GM18867 (cell line): ENCODE data around the gene PDSS2.
"Not testable (repeated sequence)": the region's sequence is repeated elsewhere in the genome, so short reads cannot be mapped to it uniquely, and the experiment has no call there.

Source experiments
- ATAC-seq: cut with Tn5 transposase; IDR thresholded peaks from one replicate; pipeline ENCODE4 v1.9.1; 2021; ENCODE audit warnings: mild to moderate bottlenecking, moderate library complexity; ENCODE audit not compliant: unreplicated experiment

Gene PDSS2

DNA sequence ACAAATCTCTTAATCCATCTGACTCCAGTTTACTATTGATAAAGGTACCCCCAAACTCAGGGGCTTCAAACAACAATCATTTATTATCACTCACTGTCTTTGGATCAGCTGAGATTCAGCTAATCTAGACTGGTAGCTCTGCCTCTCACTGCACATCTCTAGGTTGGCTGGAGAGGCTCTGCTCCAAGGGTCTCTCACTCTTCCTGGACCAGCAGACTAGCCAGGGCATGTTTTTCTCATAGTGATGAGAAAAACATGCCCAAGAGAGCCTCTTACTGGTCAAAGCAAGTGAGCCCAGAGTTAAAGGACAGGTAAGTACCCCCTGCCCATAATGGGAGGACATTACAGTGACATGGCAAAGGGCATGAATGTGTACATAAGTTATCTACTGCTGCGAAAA is 228.9 kb downstream of the PDSS2 start:
- ATAC-seq: no peak

DNA sequence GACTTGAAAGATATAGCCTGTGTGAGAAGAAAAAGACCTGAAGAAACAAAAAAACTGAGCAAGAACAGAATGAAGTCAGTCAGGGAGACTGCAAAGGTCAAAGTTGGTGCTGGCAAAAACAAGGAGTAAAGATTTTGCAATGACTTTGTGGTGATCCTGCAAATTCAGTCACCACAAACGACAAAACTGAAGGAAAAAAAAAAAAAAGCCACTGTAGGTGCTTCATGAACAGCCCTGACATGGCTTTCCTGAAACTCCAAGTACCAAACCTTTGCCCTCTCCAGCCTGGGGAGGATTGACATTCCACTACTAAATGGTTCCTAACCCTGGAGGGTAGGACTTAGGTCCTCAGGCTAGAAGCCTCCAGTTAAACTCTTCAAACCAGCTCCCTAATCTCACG is 229.3 kb downstream of the PDSS2 start:
- no peak for ATAC-seq

DNA sequence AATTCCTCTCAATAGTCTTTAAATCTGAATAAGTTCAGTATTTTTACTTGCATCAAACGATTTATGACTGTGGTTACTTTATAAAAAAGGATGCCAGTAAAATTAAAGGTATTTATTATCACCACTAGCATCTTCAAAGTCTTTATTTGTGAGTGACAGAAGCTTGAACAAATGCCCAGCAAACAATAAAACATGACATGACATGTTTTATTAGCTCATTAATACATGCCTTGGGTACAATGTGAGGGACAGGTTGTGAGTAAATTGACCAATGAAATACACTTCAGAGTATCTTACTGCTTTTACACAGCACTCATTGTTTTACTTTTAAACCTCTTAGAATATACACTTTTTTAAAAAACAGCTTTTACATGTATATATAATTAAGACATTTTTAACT is 230.6 kb downstream of the PDSS2 start:
- no peak for ATAC-seq

DNA sequence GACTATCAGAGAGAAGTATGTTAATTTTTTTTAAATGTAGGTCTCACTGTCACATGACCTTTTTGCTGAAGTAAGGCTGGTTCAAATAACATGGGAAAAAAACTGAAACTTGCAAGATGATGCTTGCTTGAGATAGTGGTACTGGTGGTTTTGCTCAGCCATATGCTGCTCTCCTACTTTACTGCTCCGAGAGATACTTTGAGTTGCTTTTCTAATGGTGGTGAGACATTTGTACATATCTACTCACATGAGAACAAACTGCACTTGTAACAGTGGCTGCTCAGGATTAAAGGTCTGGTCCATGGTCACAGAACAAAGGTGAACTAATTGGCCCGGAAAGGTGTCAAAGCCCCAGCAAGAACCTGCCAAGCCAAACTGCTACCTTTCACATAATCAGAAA is 237.8 kb downstream of the PDSS2 start:
- ATAC-seq: peak; percentile 50

DNA sequence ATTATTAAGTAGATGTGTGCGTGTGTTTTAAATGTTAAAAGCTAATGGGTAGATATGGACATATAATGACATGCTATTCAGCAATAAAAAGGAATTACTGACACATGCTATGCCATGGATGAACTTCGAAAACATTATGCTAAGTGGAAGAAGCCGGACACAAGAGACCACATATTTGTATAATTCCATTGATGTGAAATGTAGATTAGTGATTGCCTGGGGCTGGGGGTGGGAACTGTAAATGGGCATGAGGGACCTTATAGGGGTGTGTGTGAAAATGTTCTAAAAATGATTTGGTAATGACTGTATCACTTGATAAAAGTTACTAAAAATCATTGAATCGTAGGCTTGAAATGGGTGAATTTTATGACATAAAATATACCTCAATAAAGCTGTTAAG is 239.5 kb downstream of the PDSS2 start:
- ATAC-seq: no peak

DNA sequence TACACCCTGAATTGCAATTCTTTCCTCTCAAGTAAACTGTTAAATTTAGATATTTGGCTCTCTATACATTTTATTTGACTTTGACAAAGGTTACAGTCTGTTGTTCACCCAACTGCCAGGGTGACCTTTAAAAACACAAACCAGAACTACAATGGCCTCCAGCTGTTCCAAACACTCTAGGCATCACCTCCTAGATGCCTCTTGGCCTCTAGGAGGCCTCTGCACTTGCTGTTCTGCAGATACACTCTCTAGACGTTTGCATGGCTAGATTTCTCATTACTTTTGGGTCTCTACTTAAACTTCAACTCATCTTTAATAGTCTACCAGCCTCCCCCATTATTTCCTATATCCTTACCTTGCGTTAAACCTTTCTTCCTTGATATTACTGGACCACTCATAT is 241.2 kb downstream of the PDSS2 start:
- no peak for ATAC-seq

DNA sequence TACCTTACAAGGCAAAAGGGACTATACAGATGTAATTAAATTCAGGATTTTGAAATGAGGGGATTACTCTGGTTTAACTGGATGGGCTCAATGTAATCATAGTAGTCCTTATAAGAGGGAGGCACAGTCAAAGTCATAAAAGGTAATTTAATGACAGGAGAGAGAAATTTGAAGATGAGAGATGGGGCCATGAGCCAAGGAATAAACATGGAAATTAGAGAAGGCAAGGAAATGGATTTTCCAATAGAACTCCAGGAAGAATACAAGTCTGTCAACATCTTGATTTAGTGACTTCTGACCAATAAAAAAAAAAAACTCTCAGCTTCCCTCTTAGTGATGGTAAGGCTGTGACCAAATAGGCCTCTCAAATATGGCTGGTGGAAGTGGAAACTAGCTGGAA is 242.1 kb downstream of the PDSS2 start:
- ATAC-seq: no peak

DNA sequence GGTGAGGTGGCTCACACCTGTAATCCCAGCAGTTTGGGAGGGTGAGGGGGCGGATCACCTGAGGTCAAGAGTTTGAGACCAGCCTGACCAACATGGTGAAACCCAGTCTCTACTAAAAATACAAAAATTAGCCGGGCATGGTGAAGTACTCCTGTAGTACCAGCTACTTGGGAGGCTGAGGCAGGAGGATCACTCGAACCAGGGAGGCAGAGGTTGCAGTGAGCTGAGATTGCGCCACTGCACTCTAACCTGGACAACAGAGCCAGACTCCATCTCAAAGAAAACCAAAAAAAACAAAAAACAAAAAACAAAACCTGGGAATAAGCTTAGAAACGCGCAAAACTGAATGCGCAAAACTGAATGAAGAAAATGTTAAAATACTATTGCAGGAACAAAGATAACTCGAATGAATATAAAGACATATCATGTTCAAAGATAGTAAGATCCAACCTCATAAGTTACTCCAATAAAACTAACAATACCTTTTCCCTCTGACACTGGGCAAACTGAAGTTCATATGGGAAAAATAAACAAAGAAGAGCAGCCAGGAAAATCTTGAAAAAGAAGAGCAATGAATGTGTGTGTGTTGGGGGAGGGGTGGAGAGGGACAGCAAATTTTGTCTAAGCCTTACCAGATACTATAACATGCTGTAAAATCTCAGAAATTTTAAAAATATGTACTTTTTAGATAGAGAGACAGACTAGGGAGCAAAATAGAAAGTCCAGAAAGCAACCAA is 243.0 kb downstream of the PDSS2 start:
- ATAC-seq: no peak

DNA sequence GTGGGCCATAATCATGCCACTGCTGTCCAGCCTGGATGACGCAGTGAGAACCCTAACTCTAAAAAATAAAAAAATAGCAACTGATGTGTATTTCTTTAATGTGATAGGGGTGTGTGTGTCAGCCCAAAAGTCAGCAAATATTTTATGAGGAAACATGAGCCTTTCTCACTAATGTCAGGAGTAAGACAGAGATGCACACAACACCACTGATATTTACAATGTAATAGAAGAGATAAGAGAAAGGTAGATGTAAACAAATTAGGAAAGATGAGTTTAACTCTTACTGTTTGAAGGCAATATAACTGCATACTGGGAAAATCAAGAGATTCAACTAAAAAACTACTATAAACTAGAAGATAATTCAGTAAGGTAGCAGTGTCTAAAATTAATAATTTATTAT is 244.0 kb downstream of the PDSS2 start:
- no peak for ATAC-seq

DNA sequence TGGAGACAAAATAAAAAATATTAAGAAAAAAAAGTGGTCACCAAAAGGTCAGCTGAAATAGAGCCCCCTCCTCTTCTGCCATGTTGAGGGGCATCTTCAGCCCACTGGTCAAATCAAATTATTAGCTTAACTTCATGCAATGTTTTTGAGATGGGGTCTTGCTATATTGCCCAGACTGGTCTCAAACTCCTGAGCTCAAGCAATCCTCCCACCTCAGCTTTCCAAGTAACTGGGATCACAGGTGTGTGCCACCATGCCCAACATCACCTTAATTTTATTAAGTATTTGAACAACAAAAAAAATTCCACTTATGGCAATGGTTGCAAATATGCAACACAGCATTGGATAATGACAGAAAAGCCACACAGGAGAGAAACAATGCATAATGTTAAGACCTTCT is 244.7 kb downstream of the PDSS2 start:
- no peak for ATAC-seq

DNA sequence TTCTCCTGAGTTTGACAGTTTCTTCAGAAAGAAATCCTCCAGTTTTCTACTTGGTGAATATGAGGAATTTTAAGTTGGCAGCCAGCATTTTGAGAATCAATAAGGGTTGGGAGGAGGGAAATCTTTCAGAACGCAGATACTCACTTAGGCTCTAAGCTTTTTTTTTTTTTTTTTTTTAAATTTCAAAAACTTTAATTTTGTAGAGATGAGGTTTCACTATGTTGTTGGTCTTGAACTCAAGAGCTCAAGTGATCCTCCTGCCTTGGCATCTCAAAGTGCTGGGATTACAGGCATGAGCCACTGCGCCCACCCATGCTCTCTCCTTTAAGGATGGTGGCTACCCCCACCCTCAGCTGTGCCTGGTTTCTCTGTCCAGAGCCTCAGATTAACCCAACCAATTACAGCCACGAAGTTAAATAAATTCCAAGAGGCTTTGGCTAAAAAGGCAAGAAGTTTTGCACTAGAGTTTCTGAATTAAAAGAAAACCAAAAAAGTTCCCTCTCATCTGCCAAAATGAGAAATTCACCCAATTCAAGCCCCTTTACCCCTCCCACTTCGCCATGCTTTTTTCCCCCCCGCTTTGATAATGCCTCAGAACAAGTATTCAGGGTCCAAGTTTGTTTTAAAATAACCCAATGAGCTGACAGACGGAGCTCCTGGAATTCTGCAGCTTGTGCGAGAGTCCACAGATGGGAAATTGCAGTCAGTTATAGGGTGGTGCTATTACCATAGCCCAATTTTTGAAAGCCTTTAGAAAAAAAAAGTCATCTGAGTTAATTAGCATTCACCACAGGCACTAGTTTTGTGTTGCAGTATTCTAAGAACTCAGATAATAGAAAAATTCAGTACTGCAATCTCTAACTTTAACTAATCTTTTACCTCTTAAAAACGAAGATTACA is 249.7 kb downstream of the PDSS2 start:
- ATAC-seq: no peak

DNA sequence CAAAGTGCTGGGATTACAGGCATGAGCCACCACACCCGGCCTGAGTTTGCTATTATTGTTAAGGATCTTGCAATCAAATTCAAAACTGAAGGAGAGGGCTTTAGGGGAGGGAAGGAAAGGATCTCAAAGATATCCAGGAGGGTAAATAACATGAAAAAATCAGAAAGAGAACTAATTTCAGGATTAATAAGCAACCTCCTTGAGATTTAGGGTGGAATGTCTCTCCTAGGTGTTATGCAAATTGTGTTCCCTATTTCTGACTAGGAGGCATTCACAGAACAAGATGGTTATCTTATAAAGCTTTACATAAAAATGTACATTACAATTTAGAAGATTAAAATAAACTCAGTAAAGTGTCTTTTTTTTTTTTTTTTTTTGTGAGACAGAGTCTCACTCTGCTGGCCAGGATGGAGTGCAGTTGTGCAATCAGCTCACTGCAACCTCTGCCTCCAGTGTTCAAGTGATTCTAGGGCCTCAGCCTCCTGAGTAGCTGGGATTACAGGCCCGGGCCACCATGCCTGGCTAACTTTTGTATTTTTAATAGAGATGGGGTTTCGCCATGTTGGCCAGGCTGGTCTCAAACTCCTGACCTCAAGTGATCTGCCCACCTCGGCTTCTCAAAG is 252.0 kb downstream of the PDSS2 start:
- no peak for ATAC-seq

DNA sequence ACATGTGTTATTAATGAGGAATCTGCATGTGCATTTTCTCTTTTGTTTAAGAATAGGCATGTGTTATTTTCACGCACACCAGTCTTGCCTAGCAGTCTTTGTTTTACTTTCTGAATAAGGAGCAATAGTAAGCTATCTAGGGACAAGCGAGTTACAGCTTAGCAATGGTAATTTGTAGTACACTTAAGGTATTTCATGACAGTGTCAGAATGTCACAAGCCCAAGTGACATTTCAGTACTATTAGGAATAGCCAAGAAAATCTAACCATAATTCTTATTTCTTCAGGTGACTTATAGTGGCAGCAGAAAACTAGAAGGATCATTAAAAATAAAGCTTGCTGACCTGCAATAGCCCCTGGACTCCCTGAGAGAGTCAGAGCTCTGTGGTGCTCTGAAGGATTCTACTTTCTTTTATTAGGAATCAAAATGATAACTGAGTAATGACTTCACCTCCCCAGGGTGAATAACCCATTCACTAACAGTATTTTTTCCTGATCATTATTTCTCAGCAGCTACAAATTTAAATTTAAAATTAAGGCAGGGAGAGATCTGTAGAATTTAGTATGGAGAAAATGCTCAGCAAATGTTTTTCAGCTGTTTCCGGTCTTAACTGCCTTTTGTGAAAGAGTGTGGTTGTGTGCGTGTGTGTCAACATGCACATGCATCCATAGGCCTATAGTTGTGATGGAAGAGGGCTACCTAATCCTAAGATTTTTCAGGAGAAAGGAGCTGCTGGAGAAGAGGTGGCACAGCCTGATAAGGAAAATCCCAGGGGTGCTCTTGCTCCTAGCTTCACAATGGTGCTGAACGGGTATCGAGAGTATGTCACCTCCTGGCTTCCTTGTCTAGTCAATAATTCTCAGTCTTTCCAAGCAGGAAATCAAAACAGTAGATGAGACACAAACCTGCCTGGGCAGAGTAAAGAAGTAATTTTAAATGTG is 254.0 kb downstream of the PDSS2 start:
- no peak for ATAC-seq

DNA sequence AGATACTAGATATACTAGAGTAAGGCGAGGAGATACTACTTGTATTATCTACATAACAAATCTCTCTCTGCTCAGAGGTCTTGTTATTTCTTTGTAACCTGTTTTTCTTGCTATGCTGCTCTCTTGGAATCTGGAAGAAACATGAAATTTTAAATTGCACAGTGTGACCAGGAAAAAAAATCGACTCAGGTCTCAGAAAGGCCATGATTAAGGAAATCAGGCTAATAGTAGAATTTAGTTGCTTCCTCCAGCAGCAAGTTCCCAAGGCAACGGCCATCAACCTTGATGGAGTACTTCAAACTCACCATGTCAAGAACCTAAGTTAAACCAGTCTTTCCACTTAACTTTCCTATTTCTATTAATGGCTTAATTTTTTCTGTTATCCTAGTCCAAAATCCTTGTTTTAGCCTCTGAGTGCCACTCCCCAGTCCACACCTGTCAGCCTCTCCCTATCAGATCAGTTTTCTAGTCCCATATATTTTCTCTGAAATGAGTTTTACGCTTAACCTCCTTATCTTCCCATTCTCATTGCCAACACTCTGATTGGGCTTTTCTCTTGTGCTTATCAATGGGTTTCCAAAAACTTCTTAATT is 256.4 kb downstream of the PDSS2 start:
- ATAC-seq: no peak

DNA sequence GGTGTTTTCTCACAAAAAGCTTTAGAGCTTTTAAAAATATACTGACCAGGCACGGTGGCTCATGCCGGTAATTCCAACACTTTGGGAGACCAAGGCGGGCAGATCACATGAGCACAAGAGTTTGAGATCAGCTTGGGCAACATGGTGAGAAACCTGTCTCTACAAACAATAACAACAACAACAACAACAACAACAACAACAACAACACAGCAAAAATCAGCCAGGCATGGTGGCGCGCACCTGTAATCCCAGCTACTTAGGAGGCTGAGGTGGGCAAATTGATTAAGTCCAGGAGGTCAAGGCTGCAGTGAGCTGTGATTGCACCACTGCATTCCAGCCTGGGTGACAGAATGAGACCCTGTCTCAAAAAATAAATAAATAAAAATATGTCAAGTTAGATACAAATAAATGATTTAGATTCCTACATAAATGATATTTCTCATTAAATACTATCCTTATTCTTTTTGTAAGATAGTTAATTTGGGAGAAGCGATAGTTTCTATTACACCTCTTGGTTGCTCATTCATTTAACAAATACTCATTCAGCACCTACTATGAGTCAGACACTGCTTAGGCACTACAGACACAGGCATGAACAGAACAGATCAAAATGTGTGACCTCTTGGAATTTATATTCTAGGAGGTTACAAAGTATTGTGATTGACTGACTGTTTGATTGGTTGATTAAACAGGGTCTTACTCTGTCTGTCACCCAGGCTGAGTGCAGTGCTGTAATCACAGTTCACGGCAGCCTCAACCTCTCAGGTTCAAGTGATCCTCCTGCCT is 260.5 kb downstream of the PDSS2 start:
- no peak for ATAC-seq

DNA sequence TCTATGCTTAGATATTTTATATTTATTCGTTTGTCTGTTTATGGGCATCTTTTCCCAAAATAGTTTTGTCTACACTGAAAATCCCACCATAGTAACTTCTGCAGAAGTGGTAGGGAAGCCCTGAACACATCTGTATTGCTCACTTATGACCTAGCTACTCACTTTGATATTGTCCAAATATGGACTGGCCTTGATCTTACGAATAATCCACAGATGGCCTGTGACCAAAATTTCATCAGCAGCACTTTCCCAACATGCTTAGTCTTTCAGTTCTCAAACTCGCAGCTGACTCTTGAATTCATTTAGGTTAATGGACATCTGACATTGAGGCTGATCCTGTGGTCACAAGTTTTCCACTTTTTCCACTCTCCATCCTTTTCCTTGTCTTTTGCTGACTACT is 263.2 kb downstream of the PDSS2 start:
- no peak for ATAC-seq

DNA sequence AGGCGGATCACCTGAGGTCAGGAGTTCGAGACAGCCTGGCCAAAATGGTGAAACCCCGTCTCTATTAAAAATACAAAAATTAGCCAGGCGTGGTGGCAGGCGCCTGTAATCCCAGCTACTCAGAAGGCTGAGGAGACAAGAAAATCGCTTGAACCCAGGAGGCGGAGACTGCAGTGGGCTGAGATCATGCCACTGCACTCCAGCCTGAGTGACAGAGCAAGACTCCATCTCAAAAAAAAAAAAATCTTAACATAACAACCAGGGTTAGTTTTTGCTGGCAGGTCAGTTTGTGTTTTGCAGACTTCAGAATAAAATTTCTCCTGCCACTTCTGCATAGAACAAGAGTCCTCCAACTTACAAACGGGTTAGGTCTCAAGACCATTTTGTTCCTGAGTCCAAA is 264.6 kb downstream of the PDSS2 start:
- not testable (repeated sequence) for ATAC-seq

DNA sequence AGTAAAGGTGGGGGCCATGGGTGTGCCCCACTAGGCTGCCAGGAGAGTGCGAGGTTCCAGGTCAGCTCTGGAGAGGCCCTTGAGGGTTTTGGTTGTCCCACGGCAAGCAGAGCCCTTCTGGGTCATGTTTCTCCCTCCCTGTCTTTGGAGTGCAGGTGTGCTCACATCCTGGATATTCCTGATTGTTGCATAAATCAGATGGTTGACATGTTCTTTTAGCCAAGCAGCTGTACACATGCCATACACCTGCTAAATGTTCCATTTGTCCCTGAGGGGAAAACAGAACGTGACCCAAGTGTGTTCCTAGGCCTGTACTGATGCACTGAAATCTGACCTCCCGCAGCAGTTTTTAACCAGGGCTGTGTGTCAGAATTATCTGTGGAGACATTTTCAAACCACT is 266.5 kb downstream of the PDSS2 start:
- ATAC-seq: no peak

DNA sequence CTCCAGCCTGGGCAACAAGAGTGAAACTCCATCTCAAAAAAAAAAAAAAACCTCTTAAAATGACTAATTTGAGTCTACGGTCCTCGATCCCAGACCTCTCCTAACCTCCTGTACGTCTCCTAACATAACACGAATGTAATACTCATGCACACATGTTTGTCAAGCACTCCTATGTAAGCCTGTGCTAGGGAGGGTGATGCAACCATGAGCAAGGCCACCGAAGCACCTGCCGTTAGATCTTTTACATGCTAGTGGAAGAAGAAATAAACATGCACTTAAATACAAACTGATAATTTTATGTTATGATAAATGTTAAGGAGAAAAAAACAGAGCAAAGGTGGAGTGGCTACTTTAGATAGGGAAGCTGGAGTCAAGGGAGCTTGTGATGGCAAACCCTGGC is 271.7 kb downstream of the PDSS2 start:
- no peak for ATAC-seq

DNA sequence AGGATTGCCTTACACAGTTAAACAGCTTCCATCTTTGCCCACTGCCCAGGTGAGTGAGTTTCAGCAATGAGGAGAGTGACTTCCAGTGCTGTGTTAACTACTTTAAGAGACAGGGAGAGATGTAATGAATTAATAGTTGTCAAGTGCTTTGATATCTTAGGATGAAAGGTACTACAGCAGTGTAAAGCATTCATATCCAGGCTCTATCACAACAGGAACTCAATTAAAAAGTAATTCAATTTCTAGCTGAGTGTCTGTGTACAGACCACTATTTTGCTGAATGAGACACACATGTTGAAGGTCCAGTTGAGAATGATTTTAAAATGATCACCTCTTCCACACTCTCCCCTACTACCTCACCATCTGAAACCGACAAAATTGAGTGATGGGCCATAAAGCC is 273.3 kb downstream of the PDSS2 start:
- no peak for ATAC-seq
